GM12873 (cell line): ENCODE data around the gene PCDH9.

ENCODE experiments used
- TF ChIP-seq, protein P1 (sequence below): IDR thresholded peaks from 2 replicates; pipeline ENCODE4 v1.5.1; 2012; ENCODE audit warnings: low read depth, mild to moderate bottlenecking, moderate library complexity, low read length, control low read depth; ENCODE audit not compliant: insufficient read depth; ENCODE audit errors: missing control alignments

The PCDH9 gene

DNA sequence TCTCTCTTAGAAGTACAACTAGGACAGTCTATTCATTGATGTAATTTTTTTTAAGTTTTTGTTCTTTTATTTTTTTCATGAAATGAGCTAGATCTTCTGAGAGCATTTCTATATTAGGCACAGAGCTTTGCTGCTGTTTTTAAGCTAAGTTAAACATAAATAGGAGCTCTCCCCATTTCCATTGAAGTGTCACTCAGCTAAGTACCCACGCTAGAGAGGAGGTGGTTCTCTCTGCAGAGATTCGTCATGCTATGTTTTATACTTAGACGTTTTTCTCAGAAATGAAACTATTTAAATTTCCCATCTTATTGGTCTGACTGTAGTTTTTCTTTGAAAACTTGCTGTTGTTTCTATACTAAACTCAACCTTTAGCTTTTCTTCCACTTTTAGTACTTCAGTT lies 271.5 kb downstream of the PCDH9 start:
- TF ChIP-seq, protein P1, sequence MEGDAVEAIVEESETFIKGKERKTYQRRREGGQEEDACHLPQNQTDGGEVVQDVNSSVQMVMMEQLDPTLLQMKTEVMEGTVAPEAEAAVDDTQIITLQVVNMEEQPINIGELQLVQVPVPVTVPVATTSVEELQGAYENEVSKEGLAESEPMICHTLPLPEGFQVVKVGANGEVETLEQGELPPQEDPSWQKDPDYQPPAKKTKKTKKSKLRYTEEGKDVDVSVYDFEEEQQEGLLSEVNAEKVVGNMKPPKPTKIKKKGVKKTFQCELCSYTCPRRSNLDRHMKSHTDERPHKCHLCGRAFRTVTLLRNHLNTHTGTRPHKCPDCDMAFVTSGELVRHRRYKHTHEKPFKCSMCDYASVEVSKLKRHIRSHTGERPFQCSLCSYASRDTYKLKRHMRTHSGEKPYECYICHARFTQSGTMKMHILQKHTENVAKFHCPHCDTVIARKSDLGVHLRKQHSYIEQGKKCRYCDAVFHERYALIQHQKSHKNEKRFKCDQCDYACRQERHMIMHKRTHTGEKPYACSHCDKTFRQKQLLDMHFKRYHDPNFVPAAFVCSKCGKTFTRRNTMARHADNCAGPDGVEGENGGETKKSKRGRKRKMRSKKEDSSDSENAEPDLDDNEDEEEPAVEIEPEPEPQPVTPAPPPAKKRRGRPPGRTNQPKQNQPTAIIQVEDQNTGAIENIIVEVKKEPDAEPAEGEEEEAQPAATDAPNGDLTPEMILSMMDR: no peak

DNA sequence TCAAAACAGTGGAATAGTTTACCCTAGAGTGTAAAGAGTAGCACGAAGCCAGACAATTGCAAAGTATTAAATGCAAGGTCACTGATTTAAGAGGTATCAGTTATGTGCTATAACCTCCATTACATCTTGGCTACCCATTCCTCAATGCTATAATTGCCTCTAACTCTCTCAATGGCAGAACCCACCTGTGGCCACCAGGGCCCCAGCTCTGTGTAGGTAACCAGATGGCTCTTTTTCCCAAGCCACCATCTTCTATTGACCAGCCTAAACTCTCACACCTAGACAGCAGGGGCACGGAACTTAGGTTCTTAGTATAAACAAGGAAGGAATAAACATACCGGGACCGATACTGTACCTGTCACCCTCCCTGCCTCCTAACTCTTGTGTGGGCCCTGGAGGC lies 277.6 kb downstream of the PCDH9 start:
- TF ChIP-seq, protein P1: no peak

DNA sequence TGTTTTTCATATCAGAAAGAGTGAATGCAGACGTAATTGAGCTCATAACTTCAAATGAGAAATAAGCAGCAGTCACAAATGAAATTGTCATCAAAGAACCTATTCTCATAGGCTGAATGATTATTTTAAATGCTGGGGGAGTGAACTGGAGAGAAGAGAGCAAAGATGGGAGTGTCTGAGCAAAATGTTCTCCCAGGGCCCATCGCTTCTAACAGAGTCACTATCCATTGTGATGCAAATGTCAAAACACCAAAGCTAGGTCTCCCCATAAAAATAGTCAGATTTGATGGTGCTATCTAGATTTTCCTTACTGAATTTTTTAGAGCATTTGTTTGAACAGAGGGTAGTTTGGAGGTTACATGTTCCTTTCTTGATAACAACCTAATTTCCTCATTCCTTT lies 278.7 kb downstream of the PCDH9 start:
- TF ChIP-seq, protein P1: no peak

DNA sequence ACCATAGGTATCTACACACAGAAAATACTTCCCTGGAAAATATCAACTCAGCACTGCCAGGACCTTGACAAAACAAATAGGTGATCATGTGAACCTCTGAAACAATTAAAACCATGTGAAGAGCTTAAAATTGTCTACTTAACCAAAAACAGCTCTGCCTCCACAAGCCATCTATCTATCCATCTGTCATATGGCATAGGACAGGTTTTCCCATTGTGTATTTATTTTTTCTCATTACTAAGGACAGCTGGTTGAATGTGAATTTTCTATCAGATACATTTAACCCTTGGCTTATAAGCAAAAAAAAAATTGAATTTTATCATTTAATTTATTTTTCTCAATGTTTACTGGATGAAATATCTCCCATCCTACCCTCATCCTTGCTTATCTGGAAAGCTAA lies 279.5 kb downstream of the PCDH9 start:
- TF ChIP-seq, protein P1: no peak

DNA sequence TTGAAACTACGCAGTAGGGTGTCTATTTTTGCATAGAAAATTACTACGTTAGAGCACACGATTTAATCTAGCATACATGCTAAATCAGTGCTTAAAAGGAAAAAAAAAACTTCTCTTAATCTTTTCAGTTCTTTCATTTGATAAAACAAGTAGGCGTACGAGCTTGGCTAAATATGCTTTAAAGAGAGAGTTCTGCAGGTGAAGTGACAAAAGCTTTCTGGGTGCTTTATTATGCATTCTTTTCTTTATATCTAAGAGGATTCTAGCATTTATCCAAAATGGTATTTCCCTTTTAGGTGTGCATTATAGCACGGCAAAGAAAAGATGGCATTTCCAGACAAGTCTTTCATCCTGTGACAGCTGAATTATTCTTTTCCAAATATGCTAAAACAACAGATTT lies 281.2 kb downstream of the PCDH9 start:
- TF ChIP-seq, protein P1: no peak

DNA sequence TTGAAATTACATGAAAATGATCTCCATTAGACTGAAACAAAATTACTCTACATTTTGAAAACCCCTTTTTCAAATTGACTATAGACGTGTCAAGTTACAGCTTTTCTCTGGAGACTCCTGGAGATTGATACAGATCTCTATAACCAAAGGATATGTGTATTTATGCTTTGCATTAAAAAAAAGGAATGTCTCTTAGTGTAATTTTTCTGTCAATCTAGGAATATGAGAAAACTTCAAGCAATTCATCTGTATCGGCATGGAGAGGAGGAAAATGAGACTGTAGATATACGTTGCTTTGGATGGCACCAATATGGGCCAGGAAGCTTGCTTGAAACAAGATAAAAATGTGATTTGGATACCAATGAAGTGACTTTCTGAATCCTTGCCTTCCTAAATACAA lies 286.6 kb downstream of the PCDH9 start:
- TF ChIP-seq, protein P1: no peak

DNA sequence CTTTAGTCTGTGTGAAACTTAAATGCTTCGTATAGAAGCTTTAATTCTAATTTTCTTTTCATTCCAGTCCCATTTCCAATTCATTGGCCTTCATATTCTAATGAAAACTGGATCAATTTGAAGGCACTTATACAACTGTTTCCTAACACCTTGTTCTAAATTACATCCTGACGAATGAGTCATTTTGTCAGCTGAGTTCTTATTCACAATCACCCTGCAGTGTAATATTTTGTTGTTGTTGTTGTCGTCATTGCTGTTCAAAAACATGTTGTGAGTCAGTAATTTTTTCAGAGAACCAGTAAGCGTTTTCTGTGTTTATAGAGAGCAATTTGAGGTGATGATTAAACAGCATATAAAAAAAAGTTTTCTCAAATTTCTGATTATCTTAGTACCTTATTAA lies 290.0 kb downstream of the PCDH9 start:
- TF ChIP-seq, protein P1: no peak

DNA sequence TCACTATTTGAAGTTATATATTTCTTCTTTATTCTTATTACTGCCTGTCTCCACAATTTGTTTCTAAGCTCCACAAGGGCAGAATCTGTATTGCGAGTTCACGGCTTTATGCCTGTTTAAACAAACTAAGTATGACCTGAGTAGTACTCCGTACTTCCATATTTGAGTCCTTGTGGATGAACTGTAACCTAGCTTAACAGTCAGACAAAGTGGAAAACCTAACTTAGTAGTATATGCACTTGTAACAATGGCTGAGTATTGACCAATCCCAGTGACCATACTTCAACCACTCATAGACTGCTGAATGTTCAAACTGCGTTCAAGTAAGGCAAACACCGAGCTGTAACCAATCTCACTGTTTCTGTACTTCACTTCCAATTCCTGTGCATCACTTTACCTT lies 292.7 kb downstream of the PCDH9 start:
- TF ChIP-seq, protein P1: no peak
